SK-N-DZ (cell line): ENCODE measurements around the gene SRRM1.
"Not testable (repeated sequence)": the region's sequence is repeated elsewhere in the genome, so short reads cannot be mapped to it uniquely, and the experiment has no call there.

Experiments
- DNase-seq: peaks from one replicate; pipeline ENCODE4 v3.0.0-alpha.2; 2015; ENCODE audit warnings: low spot score
- small RNA-seq, 2 experiments: library from RNA; depleted of rRNA; stranded (forward); fragments of <200 nt; gene quantifications; one replicate each; pipeline ENCODE3, GENCODE V24; 2014

Gene SRRM1

GRCh38 chr1:24715658-24716057, 72.6 kb downstream of the SRRM1 start:
- no peak for DNase-seq

GRCh38 chr1:24717887-24718650, 75.0 kb downstream of the SRRM1 start:
- DNase-seq: no peak

- no peak for DNase-seq
These were observed 77.0 kb downstream of the SRRM1 start for GRCh38 chr1:24720152-24720551.

GRCh38 chr1:24721533-24721932, 78.4 kb downstream of the SRRM1 start:
- DNase-seq: no peak

- DNase-seq: not testable (repeated sequence)
These were observed 79.3 kb downstream of the SRRM1 start for GRCh38 chr1:24722073-24723035.

Small RNA genes lying within 50 kb of the gene (small RNA-seq; reads per million reads assigned to genes)
- 0 reads per million in 2 experiments for gene RF00019
